Stimulated activated CD4-positive, alpha-beta T cell treated with anti-CD3 and anti-CD28 coated beads, TNF-alpha, amount 100 ng/mL, for 24 hours (primary cell): ENCODE data around the gene IL1RAP.
A peak's percentile ranks its signal among the peaks of the same experiment; 100 is the strongest.

ENCODE experiments used
- DNase-seq, 3 experiments: peaks; one replicate each; pipeline ENCODE4 v3.0.0-alpha.2; 2020; ENCODE audit warnings: low read depth in 3 of 3

Gene IL1RAP

GRCh38 chr3:190542846-190543245, 29.0 kb downstream of the IL1RAP start:
- no peak for DNase-seq

- DNase-seq, result no peak
These were observed 29.8 kb downstream of the IL1RAP start for GRCh38 chr3:190543671-190544070.

GRCh38 chr3:190545191-190545590, 31.3 kb downstream of the IL1RAP start:
- no peak for DNase-seq

GRCh38 chr3:190546881-190547510, 33.1 kb downstream of the IL1RAP start:
- DNase-seq, result no peak

GRCh38 chr3:190548031-190548656, 34.3 kb downstream of the IL1RAP start:
- no peak for DNase-seq

- DNase-seq, result no peak
These were observed 38.1 kb downstream of the IL1RAP start for GRCh38 chr3:190552021-190552420.

- DNase-seq, result no peak
These were observed 39.3 kb downstream of the IL1RAP start for GRCh38 chr3:190552969-190553759.

- DNase-seq, result no peak
These were observed 40.3 kb downstream of the IL1RAP start for GRCh38 chr3:190554197-190554596.

GRCh38 chr3:190556351-190556750, 42.5 kb downstream of the IL1RAP start:
- no peak for DNase-seq

- DNase-seq, result no peak
These were observed 43.4 kb downstream of the IL1RAP start for GRCh38 chr3:190557296-190557695.

GRCh38 chr3:190558316-190558715, 44.4 kb downstream of the IL1RAP start:
- DNase-seq, result no peak

- DNase-seq, result no peak
These were observed 44.9 kb downstream of the IL1RAP start for GRCh38 chr3:190558796-190559195.

DNA sequence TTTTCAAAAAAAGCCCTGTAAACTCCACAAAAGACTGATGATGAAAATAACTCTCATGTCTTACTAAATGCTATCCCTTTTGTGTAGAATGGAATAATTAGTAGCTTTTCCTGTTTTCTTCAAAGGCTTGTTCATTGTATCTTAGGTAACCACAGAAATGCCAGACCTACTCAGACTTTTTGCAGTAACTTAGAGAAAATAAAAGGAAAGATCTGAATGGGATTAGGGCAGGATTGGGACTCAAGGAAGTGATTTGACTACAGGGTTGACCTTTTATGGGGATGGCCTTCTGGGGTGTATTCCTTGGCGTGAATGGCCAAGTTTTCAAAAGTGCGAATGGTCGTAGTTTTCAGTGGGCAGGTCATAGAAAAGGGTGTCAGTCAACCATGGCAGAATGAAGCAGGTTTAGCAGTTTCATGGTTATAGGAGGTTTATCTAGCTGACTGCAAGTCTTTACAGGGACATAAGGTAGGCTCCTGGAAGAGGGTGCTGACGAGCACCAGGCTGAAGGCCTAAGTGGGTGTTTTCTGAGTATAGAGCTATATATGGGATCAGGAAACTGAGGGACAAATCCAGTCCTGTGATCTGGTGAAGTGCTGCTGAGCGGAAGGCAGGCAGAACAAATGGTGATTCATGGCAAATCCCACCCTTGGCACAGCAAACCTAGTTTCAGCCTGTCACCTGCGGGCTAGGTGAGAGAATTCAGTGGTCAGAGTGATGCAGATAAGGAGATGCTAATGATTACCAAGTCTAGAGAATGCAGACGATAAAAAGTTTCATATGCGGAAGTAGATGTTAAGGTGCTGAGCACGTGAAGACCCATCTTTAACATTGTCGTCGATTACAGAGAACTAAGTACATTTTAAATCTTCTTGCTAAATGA, 46.4 kb downstream of the IL1RAP start:
- no peak for DNase-seq

DNA sequence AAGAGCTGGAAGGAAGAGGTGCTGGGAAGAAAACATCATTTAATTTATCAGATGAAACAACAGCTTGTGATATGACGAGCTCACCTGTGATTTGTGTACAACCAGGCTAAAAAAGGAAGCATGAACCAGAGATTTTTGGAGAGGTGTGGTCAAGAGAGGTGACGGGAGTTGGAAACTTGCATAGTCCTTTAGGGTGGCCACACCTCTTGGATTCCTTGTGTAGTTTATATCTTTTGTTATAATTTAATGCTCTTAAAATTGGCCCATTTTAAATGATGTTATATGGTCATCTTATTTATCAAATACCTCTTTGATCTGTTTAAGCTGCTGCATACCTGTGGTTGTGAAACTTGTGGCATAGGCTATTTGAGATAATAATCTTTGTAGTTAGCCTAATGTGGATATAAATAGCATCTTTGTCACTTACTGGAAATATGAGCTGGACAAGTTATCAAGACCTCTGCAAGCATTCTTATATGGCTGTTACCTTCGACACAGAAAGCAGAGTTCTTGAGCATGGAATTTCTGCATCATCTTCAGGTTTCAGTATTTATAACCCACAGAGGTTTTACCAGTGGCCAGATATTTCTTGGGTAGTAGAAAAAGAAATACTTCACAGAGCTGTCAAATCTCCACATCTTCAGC, 49.1 kb downstream of the IL1RAP start:
- no peak for DNase-seq

DNA sequence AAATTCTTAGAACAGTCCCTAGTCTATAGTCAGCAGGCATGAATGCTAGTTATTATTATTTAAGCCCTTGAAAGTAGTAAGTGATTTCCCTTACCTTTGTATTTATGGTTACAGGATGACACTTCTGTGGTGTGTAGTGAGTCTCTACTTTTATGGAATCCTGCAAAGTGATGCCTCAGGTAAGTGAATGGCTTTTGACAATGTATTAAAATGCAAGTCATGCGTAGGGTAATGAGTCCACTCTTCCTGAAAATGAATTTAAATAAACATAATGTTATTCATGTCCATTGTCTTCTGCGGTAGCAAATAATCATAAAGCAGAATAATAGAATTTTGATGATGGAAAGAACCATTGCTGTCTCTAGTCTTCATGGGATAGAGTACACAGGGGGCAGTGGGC, 50.3 kb downstream of the IL1RAP start:
- DNase-seq, result no peak

DNA sequence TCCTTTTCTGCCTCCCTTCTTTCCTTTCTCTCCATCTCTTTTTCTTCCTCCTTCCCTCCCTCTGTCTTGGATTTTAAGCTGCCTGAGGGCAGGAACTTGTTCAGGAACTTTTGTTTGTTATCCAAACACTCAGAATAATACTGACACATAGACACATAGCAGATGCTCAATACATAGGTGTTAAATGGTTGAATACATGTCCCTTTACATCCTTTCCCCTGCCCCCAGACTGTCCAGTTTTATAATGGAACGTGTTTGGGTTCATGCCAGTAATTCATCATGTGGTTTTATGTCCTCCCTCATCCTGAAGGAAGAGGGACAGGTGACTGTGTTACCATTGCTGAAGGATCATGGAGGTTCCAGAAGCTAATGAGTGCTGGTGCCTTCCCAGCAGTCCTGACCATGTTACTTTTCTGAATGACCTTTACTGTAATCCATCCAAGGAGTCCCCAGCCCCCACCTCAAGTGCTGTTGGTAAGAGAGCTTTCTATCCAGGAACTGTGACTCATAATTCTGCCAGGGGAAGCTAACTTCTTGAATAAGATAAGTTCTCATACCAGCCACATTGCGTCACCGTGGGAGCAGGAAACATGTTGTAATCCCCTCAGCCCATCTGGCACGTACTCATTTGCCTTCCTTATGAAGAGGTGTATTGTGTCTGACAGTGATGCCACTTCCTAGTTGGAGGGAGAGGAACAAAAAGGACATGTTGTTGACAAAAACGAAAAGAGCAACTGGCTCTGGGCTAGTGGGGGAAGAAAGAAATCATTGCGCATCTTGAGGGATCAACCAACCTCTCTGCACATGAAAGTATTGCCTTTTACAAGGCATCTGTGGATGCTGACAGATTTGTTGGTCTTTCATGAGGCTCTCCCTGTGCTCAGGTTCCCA, 52.4 kb downstream of the IL1RAP start:
- DNase-seq, result peak; percentile 19 to 75 (median 27)

DNA sequence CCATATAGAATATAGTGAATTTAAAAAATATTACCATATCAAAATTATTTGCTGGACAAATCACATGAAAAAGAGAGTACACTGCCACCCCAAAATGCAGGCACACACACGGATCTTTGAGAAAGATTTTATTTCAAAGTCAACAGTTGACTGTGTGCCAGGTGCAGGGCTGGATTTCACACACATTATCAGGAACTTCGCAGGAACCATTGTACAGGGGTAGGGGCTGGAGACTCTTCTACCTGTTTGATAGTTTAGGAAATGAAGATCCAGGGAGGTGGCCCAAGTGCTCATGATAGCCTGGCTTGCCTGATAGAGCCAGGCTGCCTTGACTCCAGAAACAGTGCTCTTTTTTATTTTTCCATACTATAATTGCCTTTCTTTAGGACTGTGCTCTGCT, 54.2 kb downstream of the IL1RAP start:
- no peak for DNase-seq

GRCh38 chr3:190574473-190574872, 60.6 kb downstream of the IL1RAP start:
- DNase-seq, result no peak

- no peak for DNase-seq
These were observed 61.7 kb downstream of the IL1RAP start for GRCh38 chr3:190575437-190576185.

- no peak for DNase-seq
These were observed 63.3 kb downstream of the IL1RAP start for GRCh38 chr3:190577225-190577624.
